Hepatocyte (in vitro differentiated cells): ENCODE data around the gene TMEM175. TPM values are rescaled to one million over a fixed set of nuclear protein-coding genes. Genes with fewer than 3 reads are reported as not detected.

Experiments
- DNase-seq: peaks from one replicate; pipeline ENCODE4 v3.0.0-alpha.2; 2016; ENCODE audit warnings: low spot score
- H2AFZ ChIP-seq: fragments of 200-600 bp; sonication (generic); 2 replicates; pipeline ENCODE4 v1.6.0; 2016; ENCODE audit warnings: antibody characterized with exemption, mild to moderate bottlenecking
- H3K27ac ChIP-seq: fragments of 200-600 bp; sonication (generic); 2 replicates; pipeline ENCODE4 v1.5.1; 2016; ENCODE audit warnings: mild to moderate bottlenecking
- H3K27me3 ChIP-seq: fragments of 200-600 bp; sonication (generic); 2 replicates; pipeline ENCODE4 v1.6.1; 2016
- H3K36me3 ChIP-seq: fragments of 200-600 bp; sonication (generic); replicated peaks from 2 replicates; pipeline ENCODE4 v1.5.1; 2016; ENCODE audit warnings: low read depth; ENCODE audit not compliant: insufficient read depth
- H3K4me1 ChIP-seq: fragments of 200-600 bp; sonication (generic); 2 replicates; pipeline ENCODE4 v1.5.1; 2016; ENCODE audit warnings: mild to moderate bottlenecking, moderate library complexity; ENCODE audit not compliant: insufficient read depth
- H3K4me2 ChIP-seq: fragments of 200-600 bp; sonication (generic); 2 replicates; pipeline ENCODE4 v1.6.0; 2016
- H3K4me3 ChIP-seq: fragments of 200-600 bp; sonication (generic); 2 replicates; pipeline ENCODE4 v1.5.1; 2016; ENCODE audit warnings: mild to moderate bottlenecking
- H3K79me2 ChIP-seq: fragments of 200-600 bp; sonication (generic); 2 replicates; pipeline ENCODE4 v1.6.0; 2017; ENCODE audit warnings: mild to moderate bottlenecking
- H3K9me2 ChIP-seq: fragments of 200-600 bp; sonication (generic); replicated peaks from 2 replicates; pipeline ENCODE4 v1.6.0; 2017; ENCODE audit warnings: mild to moderate bottlenecking; ENCODE audit not compliant: insufficient read depth
- H3K9me3 ChIP-seq: fragments of 200-600 bp; sonication (generic); 2 replicates; pipeline ENCODE4 v1.5.1; 2016; ENCODE audit warnings: low read depth, mild to moderate bottlenecking
- H4K20me1 ChIP-seq: fragments of 200-600 bp; sonication (generic); 2 replicates; pipeline ENCODE4 v1.6.0; 2016; ENCODE audit warnings: mild to moderate bottlenecking; ENCODE audit not compliant: insufficient read depth, poor library complexity, severe bottlenecking
- EZH2 ChIP-seq: fragments of 200-600 bp; sonication (generic); IDR thresholded peaks from 2 replicates; pipeline ENCODE4 v1.6.1; 2016; ENCODE audit warnings: antibody characterized with exemption, mild to moderate bottlenecking, borderline replicate concordance
- EZH2phosphoT487 ChIP-seq: fragments of 200-600 bp; sonication (generic); IDR thresholded peaks from one replicate; pipeline ENCODE4 v1.6.1; 2018; ENCODE audit warnings: antibody characterized with exemption, mild to moderate bottlenecking, low read depth, moderate library complexity; ENCODE audit not compliant: unreplicated experiment, severe bottlenecking
- WGBS: methylation state at CpG from one replicate; pipeline ENCODE4 v1.1.6; 2016; ENCODE audit warnings: low lambda C conversion rate; ENCODE audit errors: missing lambda C conversion rate; 5-methylcytosine and 5-hydroxymethylcytosine counted together
- polyA plus RNA-seq: library from polyadenylated mRNA; unstranded; fragments of >200 nt; fragmentation: Nextera tagmentation; extraction: Ambion mirVana; gene quantifications from 2 replicates; pipeline ENCODE4 v1.2.1, GENCODE V29; 2016
- total RNA-seq: library from RNA; depleted of rRNA; stranded (reverse); fragments of >200 nt; gene quantifications from 2 replicates; pipeline ENCODE4 v1.2.3, GENCODE V29; 2014
- TF ChIP-seq, protein P1 (sequence below): fragments of 200-600 bp; sonication (generic); IDR thresholded peaks from 2 replicates; pipeline ENCODE4 v1.5.1; 2016; ENCODE audit warnings: antibody characterized with exemption, mild to moderate bottlenecking; ENCODE audit not compliant: poor library complexity

Gene TMEM175
- total and polyA plus RNA-seq, 2 experiments from 2014 or later, result 14.8 to 31.4 TPM

DNA sequence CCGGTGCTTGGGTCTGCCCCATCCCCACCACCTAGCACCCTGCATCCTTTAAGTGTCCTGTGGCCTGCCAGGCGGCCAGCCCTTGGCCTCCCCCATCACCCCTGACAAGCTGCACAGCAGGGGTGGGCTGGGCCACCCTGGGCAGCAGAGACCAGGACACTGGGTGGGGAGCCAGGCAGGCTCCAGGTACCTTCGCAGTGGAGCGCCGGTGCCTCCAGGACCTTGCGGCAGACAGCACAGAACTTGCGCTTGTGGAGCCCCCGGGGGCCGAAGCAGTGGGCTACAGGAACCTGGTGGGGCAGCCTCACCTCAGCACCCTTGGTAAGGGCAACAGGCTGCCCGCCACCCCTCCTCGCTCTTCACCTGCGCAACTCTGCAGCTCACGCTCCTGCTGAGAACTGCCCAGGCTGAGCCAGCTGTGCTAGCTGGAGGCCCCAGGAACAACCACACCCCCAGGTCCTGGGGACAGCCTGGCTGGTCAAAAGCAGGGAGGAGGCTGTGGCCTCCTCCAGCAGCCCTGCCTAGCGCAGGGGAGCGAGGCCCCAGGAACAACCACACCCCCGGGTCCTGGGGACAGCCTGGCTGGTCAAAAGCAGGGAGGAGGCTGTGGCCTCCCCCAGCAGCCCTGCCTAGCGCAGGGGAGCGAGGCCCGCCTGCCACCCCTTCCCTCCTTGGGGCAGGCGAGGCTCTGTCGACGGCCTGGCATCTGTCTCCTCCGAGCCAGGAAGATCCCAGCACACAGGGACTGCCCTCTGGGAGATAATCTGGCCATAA, 36.5 kb downstream of the TMEM175 start:
- Histone ChIP-seq H3K9me3 (no peaks in the 10 kb centered on the region), H3K36me3 (no peaks in the 10 kb centered on the region), H3K9me2 (no peaks in the 10 kb centered on the region), H3K4me1 (peaks cover 15% of the 10 kb centered on the region), H3K4me2 (no peak overlapping the region), H2AFZ (no peak overlapping the region), H4K20me1 (no peaks in the 10 kb centered on the region), H3K79me2 (peaks cover 13% of the 10 kb centered on the region), H3K27ac (no peak overlapping the region), H3K4me3 (no peak overlapping the region), H3K27me3 (no peaks in the 10 kb centered on the region)
- TF ChIP-seq EZH2 (no peak), EZH2phosphoT487 (no peak)
- TF ChIP-seq, protein P1, sequence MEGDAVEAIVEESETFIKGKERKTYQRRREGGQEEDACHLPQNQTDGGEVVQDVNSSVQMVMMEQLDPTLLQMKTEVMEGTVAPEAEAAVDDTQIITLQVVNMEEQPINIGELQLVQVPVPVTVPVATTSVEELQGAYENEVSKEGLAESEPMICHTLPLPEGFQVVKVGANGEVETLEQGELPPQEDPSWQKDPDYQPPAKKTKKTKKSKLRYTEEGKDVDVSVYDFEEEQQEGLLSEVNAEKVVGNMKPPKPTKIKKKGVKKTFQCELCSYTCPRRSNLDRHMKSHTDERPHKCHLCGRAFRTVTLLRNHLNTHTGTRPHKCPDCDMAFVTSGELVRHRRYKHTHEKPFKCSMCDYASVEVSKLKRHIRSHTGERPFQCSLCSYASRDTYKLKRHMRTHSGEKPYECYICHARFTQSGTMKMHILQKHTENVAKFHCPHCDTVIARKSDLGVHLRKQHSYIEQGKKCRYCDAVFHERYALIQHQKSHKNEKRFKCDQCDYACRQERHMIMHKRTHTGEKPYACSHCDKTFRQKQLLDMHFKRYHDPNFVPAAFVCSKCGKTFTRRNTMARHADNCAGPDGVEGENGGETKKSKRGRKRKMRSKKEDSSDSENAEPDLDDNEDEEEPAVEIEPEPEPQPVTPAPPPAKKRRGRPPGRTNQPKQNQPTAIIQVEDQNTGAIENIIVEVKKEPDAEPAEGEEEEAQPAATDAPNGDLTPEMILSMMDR, result no peak
- no peak for DNase-seq
- 93% methylated on average over 23 of the region's 23 CpGs for WGBS

DNA sequence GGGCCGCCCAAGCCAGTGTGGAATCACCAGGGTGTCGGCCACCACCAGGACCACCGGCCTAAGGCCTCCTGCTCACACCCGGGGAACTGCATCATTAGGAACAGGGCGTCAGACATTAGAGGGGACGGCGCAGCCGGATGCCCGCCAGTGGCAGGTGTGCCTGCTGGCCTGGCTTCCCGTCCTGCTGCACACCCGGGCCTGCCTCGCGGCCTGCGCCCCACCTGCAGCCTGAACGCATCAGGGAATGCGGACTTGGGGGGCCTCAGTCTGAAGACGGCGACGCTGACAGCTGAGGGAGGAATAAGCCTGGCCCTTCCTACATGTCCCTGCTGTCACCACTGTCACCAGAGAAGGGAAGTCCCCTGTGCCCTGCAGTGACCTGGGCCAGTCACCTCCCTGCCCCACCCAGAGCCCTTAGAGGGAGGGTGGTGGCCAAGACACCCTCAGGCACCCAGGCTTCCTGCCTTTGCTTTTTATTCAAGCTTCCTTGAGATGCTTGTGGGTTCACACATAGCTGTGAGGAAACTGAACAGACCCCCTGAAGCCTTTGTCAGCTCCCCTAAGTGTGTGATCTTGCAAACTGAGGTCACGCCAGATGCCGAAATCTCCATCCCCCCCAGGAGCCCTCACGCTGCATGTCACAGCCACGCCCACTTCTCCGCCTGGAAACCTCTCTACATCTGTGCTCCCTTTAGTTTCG, 37.9 kb downstream of the TMEM175 start:
- DNase-seq, result no peak
- no peaks in the 10 kb centered on the region for H4K20me1 ChIP-seq
- peaks cover 13% of the 10 kb centered on the region for H3K79me2 ChIP-seq
- no peaks in the 10 kb centered on the region for H3K9me3 ChIP-seq
- TF ChIP-seq EZH2phosphoT487 (no peak), EZH2 (no peak)
- TF ChIP-seq, protein P1, result no peak
- WGBS, result 93% methylated on average over 24 of the region's 25 CpGs
- H3K9me2 ChIP-seq, result no peaks in the 10 kb centered on the region
- no peaks in the 10 kb centered on the region for H3K27me3 ChIP-seq
- H3K27ac ChIP-seq, result no peak overlapping the region
- H3K4me2 ChIP-seq, result no peak overlapping the region
- peaks cover 15% of the 10 kb centered on the region for H3K4me1 ChIP-seq
- H3K4me3 ChIP-seq, result no peak overlapping the region
- H3K36me3 ChIP-seq, result no peaks in the 10 kb centered on the region
- H2AFZ ChIP-seq, result no peak overlapping the region

DNA sequence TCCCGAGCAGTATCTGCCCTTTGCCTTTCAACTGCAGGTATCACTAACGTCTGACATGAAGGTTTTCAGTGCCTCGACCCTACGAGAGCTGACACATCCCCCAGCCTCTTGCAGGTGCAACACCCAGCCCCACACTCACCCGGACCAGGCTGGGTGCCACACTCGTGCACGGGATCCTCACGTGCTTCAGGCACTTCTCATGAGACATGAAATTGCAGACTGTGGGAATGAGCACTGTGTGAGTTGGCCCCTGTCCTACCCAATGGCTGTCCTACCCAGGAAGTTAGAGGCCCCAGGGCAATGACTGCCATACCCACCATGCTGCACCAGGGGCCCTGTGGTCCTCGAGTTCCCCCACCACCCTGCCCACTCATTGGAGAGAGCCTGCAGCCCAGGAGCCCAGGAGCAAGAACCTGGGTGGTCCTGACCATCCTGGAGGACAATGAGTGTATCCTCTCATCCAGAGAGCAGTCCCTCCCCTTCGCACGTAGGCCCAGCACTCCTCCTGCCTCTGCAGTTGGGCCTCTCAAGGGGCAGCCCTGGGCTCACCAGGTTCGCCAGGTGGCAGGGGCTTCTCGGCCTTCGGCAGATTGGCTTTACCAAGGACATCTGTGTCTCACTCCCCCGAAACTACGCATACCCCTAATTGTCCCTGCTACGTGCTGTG, 38.7 kb downstream of the TMEM175 start:
- Histone ChIP-seq H3K4me3 (no peak overlapping the region), H3K79me2 (peaks cover 13% of the 10 kb centered on the region), H3K9me3 (no peaks in the 10 kb centered on the region), H3K4me2 (peak overlapping the region; percentile 99), H3K9me2 (no peaks in the 10 kb centered on the region), H3K4me1 (peaks cover 15% of the 10 kb centered on the region), H4K20me1 (no peaks in the 10 kb centered on the region), H3K36me3 (no peaks in the 10 kb centered on the region), H2AFZ (no peak overlapping the region), H3K27ac (no peak overlapping the region), H3K27me3 (no peaks in the 10 kb centered on the region)
- no peak for TF ChIP-seq EZH2phosphoT487
- TF ChIP-seq EZH2, result no peak
- TF ChIP-seq, protein P1, result no peak
- 86% methylated on average over 17 of the region's 17 CpGs for WGBS
- DNase-seq, result no peak
